Thyroid gland (tissue), 4 donors: ENCODE measurements around the gene NUBP2. TPM values are rescaled to one million over a fixed set of nuclear protein-coding genes. Genes with fewer than 3 reads are reported as not detected.
"Not testable (repeated sequence)": the region's sequence is repeated elsewhere in the genome, so short reads cannot be mapped to it uniquely, and the experiment has no call there.

ENCODE experiments used
- DNase-seq, 2 donors: peaks; one replicate each; pipeline ENCODE4 v3.0.0-alpha.2; 2019
- H3K27ac ChIP-seq, 3 donors: fragments of 200-600 bp; sonication (generic); 1 replicate in 2 of 3; 2 replicates in 1 of 3; pipeline ENCODE4 v1.5.1; 2016 to 2019; ENCODE audit warnings: mild to moderate bottlenecking in 1 of 3, moderate library complexity in 1 of 3
- H3K27me3 ChIP-seq: fragments of 200-600 bp; sonication (generic); one replicate; pipeline ENCODE4 v1.5.1; 2019
- H3K36me3 ChIP-seq, 2 donors: fragments of 200-600 bp; sonication (generic); one replicate each; pipeline ENCODE4 v1.5.1; 2016 to 2019
- H3K4me1 ChIP-seq, 2 donors: fragments of 200-600 bp; sonication (generic); one replicate each; pipeline ENCODE4 v1.5.1; 2017 to 2019
- H3K4me3 ChIP-seq, 3 donors: fragments of 200-600 bp; sonication (generic); replicated peaks in 1 of 3; 1 replicate in 2 of 3; 2 replicates in 1 of 3; pipeline ENCODE4 v1.5.1; 2016; ENCODE audit warnings: mild to moderate bottlenecking in 1 of 3
- H3K9me3 ChIP-seq: fragments of 200-600 bp; sonication (generic); one replicate; pipeline ENCODE4 v1.5.1; 2017
- POLR2A ChIP-seq, 2 donors: fragments of 450-650 bp; IDR thresholded peaks; one replicate each; pipeline ENCODE4 v1.6.1; 2017; ENCODE audit warnings: antibody characterized with exemption in 2 of 2, mild to moderate bottlenecking in 2 of 2, moderate library complexity in 1 of 2
- WGBS, 2 donors: methylation state at CpG; one replicate each; pipeline ENCODE4 v1.1.5; 2017; 5-methylcytosine and 5-hydroxymethylcytosine counted together
- intact Hi-C: fragments of 100-400 bp; cut with DNase I; formaldehyde crosslinking; loops from one replicate; pipeline ENCODE4 v1.15.1; 2023
- total RNA-seq, 4 donors: library from RNA; depleted of rRNA; stranded (reverse); fragments of >200 nt; gene quantifications; one replicate each; pipeline ENCODE4 v1.2.3, GENCODE V29; 2016
- TF ChIP-seq, protein P1 (sequence below), 6 experiments: fragments of 200-600 bp in 3 of 6; fragments of 450-650 bp in 3 of 6; sonication (generic) in 3 of 6; IDR thresholded peaks; one replicate each; pipeline ENCODE4 v1.5.1; 2016 to 2019; ENCODE audit warnings: antibody characterized with exemption in 6 of 6, mild to moderate bottlenecking in 2 of 6, inconsistent platforms in 1 of 6, moderate library complexity in 1 of 6

NUBP2 gene
- total RNA-seq, 4 donors from 2014 or later = 47.3 to 122 (median 106) TPM

DNA sequence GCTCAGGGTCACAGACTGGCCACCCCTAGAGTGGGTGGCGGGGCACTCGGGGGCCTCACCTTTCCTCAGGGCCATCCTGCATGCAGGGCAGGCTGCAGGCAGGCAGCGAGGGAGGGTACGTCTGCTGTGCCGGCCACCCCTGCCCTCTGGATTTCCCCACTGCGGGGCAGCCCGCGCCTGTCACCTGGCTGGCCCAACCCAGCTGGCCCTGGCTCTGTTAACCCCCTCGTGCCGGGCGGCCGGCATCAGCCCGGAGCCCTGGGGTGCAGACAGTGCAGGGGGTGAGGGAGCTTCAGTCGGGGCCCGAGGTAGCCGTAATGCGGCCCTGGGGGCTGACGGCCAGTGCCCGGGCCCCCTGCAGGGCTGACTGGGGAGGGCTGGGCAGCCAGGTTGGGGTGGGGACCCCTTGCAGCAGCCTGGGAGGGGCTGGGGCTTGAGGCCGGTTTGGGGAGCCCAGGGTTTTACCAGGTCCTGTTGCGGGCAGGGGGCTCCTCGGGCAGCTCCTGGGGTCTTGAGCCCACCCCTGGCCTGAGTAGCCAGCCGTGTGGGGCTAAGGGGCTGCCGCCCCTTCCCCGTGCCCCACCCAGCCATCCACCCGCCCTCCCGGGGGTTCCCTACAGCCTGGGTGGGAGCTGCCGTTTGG is 10.9 kb downstream of the NUBP2 start, which contains the start of gene IGFALS:
IGFALS (minus strand) TSS at position 128 of the 643 bp plus-strand sequence; CDS start at position 75, 53 bp downstream.
- 40% methylated on average over 1 of the region's 28 CpGs; no CpG with 5 or more reads in 1 of the 2 donors for WGBS, 2 donors
- H3K36me3 ChIP-seq = peaks cover 6 to 8% of the 10 kb centered on the region in 2 donors
- no peak for DNase-seq
- H3K4me3 ChIP-seq = no peak within 1 kb of the TSS
- intact Hi-C loops = no loop called here
- H3K4me1 ChIP-seq = peaks cover 11 to 12% of the 10 kb centered on the region in 2 donors
- H3K27me3 ChIP-seq = no peaks in the 10 kb centered on the region
- H3K9me3 ChIP-seq = no peaks in the 10 kb centered on the region
- peak within 1 kb of the TSS in 1 of 3 donors; percentile 24 for H3K27ac ChIP-seq
- TF ChIP-seq, protein P1, sequence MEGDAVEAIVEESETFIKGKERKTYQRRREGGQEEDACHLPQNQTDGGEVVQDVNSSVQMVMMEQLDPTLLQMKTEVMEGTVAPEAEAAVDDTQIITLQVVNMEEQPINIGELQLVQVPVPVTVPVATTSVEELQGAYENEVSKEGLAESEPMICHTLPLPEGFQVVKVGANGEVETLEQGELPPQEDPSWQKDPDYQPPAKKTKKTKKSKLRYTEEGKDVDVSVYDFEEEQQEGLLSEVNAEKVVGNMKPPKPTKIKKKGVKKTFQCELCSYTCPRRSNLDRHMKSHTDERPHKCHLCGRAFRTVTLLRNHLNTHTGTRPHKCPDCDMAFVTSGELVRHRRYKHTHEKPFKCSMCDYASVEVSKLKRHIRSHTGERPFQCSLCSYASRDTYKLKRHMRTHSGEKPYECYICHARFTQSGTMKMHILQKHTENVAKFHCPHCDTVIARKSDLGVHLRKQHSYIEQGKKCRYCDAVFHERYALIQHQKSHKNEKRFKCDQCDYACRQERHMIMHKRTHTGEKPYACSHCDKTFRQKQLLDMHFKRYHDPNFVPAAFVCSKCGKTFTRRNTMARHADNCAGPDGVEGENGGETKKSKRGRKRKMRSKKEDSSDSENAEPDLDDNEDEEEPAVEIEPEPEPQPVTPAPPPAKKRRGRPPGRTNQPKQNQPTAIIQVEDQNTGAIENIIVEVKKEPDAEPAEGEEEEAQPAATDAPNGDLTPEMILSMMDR (IDR thresholded peaks at IDR 0.05) = no peak
- no peak for TF ChIP-seq POLR2A (IDR thresholded peaks at IDR 0.05)

DNA sequence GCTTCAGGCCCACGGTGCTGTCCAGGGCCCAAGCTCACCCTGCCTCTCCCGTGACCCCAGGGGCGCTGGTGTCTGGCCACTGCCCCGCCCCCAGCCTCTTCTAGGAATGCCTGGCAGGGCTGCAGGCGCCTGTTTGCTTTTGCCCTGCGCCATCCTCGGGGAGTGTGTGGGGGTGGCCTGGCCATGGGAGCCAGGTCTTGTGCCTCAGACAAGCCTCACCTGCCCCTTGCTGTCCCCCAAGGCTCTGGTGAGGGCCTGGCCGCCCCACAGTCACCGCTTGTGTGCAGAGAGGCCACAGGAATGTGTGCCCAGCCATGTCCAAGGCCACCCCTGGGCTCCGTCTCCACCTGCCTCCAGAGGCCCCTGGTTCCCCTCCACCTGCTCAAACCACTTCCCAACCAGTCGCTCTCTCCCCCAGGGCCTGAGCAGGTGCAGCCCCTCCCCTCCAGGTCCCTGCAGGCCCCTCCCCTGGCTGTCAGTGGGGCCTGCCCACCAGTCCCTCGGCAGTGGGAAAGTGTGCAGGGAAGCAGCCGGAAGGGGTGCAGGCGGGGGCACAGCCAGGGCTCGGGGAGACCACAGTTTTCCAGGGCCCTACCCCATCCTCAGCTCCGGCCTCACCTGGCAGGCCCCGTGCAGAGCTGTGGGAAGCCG is 11.6 kb downstream of the NUBP2 start:
- no peak for TF ChIP-seq POLR2A (IDR thresholded peaks at IDR 0.05)
- TF ChIP-seq, protein P1 (IDR thresholded peaks at IDR 0.05) = no peak

DNA sequence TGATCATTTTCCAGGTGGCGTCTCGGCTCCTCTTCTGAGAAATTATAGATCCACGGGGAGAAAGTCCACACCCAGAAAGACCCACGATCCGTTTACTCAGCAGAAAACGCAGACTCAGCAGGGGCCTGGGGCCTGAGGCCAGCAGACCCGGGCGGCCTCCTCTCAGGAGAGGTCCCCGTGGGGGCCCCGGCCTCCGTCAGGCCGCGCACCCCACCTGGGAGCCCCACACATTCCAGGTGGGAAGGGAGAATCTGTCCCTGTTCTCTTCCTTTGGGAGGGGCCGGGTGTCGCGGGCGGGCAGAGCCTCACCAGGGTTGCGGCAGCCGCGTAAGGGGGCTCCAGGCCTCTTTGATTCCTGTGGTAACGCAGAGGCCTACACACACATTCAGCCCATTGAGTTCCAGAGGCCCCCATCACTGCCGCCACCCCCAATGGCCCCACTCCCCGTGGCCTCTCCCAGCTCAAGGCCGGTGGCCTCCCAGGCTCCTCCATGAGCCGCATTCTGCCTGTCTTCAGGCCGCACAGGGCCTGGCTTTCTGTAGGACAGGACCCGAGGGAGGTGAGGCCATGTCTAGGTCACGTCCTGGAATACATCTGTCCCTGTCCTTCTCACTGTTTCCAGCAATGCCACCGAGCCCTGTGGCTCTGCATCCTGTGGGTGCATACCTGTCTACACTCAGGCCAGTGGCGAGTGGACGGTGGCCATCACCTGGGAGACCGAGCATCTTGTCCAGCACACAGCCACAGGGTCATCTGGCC is 12.3 kb downstream of the NUBP2 start:
- 79 to 83% methylated on average over 13 to 31 of the region's 32 CpGs for WGBS, 2 donors

More for the DNA sequence above, 11.6 kb downstream of the NUBP2 start:
- H3K27me3 ChIP-seq = no peaks in the 10 kb centered on the region
- H3K4me3 ChIP-seq = no peak overlapping the region
- no peaks in the 10 kb centered on the region for H3K9me3 ChIP-seq
- peak; percentile 79 to 80 for DNase-seq
- H3K36me3 ChIP-seq = peaks cover 0 to 1% of the 10 kb centered on the region in 2 donors
- 40 to 68% methylated on average over 4 to 13 of the region's 18 CpGs for WGBS, 2 donors
- H3K4me1 ChIP-seq = peaks cover 11 to 12% of the 10 kb centered on the region in 2 donors
- intact Hi-C loops = no loop called here
- peak overlapping the region in 1 of 3 donors; percentile 2 for H3K27ac ChIP-seq

DNA sequence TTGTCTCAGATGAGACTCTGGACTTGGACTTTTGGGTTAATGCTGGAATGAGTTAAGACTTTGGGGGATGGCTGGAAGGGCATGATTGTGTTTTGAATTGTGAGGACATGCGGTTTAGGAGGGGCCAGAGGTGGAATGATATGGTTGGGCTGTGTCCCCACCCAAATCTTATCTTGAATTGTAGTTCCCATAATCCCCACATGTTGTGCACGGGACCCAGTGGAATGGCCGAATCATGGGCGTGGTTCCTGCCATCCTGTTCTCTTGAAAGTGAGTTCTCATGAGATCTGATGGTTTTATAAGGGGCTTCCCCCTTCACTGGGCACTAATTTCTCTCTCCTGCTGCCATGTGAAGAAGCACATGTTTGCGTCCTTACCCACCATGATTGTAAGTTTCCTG is 16.5 kb downstream of the NUBP2 start:
- H3K27me3 ChIP-seq, intact Hi-C loops, H3K27ac ChIP-seq, H3K4me3 ChIP-seq, H3K36me3 ChIP-seq, H3K9me3 ChIP-seq, H3K4me1 ChIP-seq, DNase-seq: not testable (repeated sequence)
- WGBS, 2 donors = 77 to 81% methylated on average over 5 of the region's 5 CpGs

More for the DNA sequence above, 12.3 kb downstream of the NUBP2 start:
- intact Hi-C loops = no loop called here
- Histone ChIP-seq H3K4me3 (no peak overlapping the region), H3K36me3 (no peaks in the 10 kb centered on the region), H3K27ac (no peak overlapping the region), H3K9me3 (no peaks in the 10 kb centered on the region), H3K27me3 (no peaks in the 10 kb centered on the region), H3K4me1 (peaks cover 11 to 12% of the 10 kb centered on the region in 2 donors)
- no peak for DNase-seq
- TF ChIP-seq, protein P1 (IDR thresholded peaks at IDR 0.05) = no peak
- TF ChIP-seq POLR2A (IDR thresholded peaks at IDR 0.05) = no peak

DNA sequence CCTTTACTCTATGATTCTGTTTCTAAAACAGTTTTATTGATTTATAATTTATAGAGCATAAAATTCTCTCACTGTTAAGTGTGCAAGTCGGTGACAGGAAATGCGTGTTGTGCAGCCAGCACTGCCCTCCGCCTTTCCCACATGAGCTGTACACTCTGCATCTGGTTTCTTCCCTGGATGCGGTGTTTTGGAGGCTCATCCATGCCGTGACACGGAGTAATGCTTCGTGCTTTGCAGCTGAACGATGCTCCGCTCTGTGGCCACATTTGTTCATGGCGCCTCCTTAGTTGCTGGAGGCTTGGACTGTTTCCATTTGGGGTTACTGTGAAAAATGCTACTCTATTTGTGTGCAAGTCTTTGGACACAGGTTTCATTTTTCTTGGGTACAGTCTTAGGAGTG is 17.9 kb downstream of the NUBP2 start:
- H3K36me3 ChIP-seq = no peaks in the 10 kb centered on the region
- DNase-seq = no peak
- no peak overlapping the region for H3K27ac ChIP-seq
- no peaks in the 10 kb centered on the region for H3K9me3 ChIP-seq
- intact Hi-C loops = no loop called here
- H3K4me1 ChIP-seq = no peaks in the 10 kb centered on the region
- H3K4me3 ChIP-seq = no peak overlapping the region
- TF ChIP-seq, protein P1 (IDR thresholded peaks at IDR 0.05) = no peak
- TF ChIP-seq POLR2A (IDR thresholded peaks at IDR 0.05) = no peak
- WGBS, 2 donors = 88% methylated on average over 10 of the region's 10 CpGs
- no peaks in the 10 kb centered on the region for H3K27me3 ChIP-seq
